Measurements from ENCODE around the gene RSAD2.
"Not testable (repeated sequence)": the region's sequence is repeated elsewhere in the genome, so short reads cannot be mapped to it uniquely, and the experiment has no call there.

RSAD2 gene

DNA sequence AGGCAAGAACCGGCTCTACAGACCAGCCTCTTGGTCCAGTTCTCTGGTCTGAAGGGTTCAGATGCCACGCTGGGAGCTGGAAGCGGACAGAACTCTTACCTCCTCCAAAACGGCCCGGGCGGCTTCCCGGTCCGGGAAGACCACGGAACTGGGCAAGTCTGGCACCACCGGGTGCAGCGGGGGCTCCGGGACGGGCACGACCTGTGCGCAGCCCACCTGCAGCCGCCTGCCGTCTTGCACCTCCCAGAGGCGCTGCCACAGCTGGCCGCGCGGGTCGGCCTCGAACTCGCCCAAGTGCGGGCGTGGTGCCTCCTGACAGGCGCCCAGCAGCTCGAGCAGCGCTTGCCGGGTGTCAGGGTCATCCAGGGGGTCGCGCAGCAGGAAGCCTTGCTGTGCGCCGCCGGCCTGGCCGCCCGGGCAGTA, 12.6 kb upstream of the RSAD2 start:
- DNase-seq, result no peak

DNA sequence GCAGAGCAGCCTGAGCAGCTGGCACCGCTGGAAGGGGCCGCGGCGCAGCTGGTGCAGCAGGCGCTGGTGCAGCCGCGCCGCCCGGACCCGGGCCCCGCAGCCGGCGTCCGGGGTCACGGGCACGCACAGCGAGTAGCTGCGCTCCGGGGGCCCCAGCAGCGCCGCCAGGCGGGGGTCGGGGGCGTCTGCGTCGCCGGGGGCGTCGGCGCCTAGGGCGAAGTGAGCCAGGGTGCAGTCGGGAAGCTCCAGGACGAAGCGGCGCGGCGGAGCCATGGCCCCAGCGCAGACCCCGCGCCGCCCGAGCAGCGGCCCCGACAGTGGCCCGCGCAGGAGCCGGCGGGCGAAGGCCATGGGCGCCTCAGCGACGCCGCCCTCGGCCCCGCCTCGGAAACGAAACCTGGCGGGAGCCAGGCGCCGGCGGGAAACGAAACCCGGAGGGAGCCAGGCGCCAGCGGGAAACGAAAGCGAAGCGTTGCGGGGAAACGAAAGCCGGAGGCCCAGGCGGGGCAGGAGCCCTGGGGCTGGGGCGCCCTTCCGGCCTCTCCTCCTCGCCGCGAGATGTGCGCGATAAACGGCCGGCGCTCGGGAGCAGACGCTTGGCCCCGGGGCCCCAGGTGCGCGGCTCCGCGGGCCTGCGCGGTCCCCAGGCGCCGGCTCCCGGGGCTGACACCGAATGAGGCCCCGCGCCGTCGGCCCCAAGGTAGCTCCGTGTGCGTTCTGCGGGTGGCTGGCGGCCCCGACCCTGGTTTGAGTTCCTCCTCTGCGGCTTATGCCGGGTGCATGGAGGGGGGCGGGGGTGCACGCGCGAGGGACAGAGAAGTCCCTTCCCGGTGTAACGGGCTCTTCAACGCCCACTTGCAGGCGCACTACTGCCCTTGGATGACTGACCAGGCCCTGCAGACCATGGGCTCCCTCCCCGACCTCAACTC, 12.0 kb upstream of the RSAD2 start, which contains the start of gene CMPK2:
Gene CMPK2 (minus strand): TSS at position 562 of the 929 bp plus-strand sequence. CDS start 211 bp downstream, at position 351.
- no peak for DNase-seq

DNA sequence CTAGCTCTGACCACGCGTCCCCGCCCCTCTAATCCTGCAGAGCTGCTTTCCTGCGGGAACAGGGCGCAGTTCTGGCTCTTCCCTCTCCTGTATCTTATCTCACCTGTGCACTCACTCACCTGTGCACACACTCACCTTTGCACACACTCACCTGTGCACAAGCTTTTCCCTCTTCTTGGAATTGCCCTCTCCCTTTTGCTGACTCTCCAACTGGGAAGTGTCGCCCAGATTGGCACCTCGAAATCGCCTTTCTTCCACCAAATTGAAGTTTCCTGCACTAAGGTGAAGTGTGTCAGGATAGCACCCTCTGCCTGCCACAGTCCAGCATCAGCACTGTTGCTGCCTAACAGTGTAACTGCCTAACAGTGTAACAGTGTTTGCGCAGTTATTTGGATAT, 11.3 kb upstream of the RSAD2 start:
- DNase-seq, result no peak

DNA sequence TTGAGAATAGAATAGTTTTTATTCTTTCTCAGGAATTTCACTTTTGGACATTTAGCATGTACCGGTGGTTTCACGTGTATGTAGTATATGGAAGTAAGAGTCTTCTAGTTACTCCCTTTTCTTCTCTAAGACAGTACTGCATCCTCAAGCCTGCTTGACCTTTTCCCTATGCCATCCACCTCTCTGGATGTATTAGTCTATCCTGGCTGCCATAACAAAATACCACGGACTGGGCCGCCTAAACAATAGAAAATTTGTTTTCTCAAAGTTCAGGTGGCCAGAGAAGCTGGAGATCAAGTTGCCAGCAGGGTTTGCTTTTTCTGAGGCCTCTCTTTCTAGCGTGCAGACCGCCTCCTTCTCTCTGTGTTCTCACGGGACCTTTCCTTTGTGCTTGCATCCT, 10.6 kb upstream of the RSAD2 start:
- no peak for DNase-seq

DNA sequence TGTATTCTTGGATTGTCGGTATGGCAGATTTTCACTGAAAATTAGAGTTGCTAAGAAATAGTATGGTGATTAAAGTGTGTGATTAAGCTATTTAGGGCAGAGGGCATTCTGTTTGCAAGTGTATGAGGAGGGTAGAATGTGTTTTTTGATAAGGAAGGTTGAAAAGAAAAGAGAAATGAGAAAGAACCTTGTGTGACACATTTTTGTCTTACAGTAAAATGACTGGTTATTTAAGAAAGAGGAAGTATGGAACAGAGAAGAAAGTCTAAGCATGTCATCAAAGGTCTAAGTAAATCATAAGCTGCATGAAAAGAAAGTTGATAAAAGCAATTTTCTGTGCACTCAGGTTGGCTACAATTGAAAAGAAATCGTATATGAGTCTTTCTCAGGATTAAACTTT, 5.2 kb upstream of the RSAD2 start:
- DNase-seq, result no peak

DNA sequence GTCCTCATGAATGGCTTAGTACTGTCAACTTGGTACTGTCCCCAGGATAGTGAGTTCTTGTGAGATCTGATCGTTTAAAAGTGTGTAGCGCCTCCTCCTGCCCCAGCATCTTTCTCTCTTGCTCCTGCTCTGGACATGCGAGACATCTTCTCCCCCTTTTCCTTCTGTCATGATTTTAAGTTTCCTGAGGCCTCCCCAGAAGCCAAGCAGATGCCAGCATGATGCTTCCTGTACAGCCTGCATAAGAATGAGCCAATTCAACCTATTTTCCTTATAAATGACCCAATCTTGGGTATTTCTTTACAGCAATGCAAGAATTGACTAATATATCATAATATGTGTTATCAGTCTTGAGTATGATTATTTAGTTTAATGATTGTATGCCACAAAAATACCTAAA, 3.5 kb upstream of the RSAD2 start:
- DNase-seq, result no peak

DNA sequence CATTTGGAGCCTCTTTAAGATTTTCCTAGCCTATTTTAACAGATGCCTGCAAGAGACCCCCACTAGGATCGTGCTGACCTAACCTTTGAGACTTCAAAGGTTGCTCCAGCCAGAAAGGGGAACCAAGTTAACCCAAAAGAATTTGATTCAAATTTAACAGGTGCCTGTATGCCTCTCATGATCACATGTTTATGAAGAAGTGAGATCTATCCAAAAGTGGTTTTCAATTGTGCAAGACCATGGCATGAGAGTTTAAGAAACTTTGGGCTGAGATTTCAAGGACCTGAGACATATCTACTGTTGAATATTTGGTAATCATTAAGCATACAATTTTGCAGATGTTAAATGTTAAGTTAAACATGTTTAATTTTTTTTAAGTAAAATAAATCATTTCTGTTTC, 1.3 kb upstream of the RSAD2 start:
- no peak for DNase-seq

DNA sequence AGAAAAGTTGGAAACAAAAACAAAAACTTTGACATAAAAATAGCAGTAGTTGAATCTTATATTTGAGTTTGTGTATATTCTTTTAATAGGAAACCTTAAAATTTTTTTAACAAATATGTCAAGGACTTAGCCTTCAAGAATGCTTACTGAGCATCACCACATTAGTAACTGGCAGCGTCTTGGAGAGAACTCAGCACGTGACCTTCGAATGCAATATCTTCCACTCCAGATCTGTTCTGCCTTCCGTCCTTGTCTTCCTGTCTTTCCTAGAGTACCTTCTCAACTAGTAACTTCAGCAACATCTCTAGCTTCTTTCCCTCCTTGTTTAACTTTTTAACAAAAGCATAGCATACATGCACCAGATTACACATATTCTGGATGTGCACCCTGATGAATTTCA, 972 bp downstream of the RSAD2 start:
- DNase-seq, result no peak

DNA sequence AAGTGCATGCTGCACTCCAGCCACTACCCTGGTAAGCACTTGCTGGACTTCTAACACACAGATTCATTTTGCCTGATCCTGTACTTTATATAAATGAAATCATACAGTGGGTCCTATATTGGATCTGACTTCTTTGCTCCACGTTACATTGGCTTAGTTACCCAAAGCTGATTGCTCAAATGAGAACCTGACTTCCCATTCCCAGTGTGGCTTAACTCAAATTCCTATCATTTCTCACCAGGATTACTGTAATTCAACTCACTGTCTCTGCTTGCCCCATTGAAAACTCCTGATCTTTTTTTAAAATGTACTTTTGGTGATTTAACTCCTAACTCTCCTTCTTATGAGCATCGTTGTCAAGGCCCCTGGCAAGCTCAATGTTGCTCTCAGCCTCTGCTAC, 1.4 kb downstream of the RSAD2 start:
- no peak for DNase-seq

DNA sequence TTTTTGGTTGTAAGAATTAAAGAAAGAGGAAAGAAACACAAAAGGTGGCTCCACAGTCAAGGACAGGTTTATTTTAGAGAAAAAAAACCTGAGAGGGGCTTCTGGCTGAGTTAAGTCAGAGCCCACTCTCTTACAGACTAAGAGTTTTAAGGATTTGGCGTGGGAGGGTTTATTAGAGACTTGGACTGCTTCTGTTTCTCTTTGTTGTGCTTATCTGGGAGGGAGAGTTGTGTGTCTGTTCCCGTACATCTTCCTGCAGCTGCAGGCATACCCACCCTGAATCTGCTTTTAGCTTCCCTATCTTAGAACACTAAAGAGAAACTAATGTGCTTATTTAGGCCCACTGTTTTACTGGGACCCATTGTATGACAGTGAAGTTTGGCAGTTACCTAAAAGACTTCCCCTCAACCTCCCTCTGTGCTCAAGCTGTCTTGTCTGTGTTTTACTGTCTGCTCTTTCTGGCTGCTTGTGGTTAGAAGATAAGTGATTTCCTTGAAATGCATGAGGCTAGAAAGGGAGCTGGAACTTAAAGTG, 2.7 kb downstream of the RSAD2 start:
- no peak for DNase-seq

DNA sequence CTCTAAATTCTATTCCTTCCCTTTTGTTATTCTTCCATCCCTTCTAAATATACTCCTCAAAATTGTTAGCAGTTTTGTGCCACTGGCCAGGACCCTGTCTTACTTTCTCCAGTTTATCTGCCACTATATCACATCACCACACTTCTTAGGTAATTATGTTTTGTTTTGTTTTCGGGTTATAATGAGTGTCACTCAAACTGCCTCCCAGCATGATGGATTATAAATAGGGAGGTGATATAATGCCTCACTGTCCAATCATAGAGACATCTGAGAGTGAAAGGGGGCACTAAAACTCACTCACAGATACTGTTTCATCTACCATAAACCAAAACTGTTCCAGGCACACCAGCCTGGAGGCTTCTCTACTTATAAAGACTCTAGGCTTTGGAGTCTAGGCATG, 3.5 kb downstream of the RSAD2 start:
- DNase-seq, result no peak

DNA sequence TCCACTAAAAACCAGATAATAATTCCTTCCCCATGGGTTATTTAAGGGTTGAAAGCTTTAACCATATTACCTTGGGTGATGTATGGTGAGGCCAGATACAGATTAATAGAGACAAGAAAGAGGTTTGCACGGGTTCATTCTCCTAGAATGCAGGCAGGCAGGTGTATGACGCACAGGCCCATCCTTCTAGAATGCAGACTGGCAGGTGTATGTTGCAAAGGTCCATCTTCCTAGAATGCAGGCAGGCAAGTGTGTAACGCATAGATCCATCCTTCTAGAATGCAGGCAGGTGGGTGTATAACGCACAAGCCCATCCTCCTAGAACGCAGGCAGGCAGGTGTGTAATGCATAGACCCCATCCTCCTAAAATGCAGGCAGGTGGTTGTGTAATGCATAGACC, 3.9 kb downstream of the RSAD2 start:
- no peak for DNase-seq

DNA sequence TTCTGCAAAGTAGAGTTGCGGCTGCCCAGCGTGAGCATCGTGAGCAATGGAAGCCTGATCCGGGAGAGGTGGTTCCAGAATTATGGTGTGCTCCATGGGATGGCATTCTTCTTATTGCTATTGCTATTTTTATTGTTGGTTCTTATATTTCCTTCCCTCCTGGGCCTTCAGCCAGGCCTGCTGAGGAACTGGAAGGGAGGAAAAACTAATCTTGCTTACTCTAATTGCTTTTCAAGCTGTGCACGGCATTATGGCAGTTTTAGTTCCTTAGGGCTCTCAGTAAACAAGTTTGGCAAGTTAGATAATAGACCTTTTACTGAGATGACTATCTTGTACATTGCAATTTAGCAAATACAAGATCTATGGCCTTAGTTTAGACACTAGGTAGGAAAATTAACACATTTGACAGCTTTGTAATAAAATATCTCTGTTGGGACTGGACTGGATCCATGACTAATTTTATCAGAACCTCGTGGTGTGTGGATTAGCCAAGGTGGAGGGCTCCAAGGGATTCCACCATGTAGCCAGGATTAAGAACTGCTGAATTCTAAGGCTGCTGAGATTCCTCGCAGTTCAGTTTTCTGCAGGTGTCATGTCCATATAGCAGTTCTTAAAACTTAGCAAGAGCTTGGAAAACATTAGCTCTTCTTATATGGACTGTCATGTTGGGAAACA, 6.0 kb downstream of the RSAD2 start:
- DNase-seq, result no peak

DNA sequence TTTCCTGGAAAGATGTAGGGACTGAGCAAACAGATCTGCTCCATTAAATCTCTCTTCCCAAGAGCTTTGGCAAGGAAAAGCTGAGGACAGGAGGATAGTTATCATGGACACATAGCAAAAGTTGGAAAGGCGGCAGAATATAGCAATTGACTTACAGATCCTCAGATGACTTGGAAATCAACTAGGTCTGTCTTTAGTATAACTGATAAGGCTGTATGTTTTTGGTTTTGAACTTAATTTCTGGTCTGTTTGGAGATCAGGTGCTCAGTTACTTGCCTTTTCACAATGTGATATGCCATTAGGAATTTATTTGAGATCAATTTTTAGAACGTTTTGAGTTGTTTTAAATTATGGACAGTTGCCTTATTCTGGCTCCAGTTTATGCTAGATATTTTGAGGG, 8.0 kb downstream of the RSAD2 start:
- DNase-seq, result no peak

DNA sequence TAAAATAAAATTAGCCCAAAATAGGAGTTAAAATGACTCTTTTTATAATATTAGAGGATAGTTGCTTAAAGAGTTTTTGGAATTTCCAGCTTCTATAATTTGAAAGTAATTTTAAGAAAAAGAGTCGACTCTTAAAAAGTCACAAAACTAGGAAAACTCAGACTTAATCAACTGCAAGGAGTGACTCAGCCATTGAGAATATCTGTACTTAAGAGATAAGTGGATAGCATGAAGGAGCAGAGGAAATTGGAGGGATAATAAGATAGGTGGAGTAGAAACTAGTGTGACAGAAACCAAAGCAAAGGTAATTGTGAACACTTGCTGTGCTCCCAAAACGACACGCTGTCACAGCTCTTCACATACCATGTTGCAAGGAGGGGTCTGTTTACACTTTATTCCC, 8.4 kb downstream of the RSAD2 start:
- DNase-seq, result no peak

DNA sequence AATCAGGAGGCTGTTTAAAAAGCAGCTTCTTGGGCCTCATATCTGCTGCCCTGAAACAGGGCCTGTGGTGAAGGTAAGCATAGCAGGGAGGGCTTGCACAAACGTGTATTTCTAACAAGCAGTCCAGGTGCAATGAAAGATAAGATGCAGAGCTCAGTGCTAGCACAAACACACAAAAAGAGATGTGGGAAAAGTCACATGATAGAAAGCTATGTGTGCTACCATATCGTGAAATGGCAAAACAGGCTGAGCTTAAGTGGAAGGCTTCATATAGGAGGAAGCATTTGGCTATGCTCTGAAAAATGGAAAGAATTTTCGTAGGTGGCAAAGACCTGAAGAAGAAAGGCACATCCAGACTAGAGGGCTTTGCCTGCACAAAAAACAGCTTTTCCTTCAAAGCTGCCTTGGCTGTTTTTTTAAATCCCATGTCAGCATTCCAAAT, 10.2 kb downstream of the RSAD2 start:
- DNase-seq, result no peak

DNA sequence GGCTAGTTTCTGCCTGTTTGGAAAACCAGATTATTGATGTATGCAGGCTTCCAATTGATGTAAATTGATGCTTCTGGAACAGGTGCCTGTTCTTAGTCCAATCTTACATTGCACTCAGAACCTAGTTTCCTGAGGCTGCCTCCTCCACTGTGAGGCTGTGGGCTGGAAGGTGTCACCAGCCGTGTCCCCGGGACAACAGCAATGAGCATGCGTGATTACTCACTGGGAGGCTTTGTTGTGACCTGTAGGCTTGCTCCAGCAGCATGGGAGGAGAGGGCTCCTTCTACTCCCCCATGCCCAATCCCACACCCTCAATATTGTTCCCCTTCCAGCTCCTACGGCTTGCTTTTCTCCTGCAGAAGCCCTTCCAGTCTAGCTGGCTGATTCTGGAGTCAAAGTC, 11.1 kb downstream of the RSAD2 start:
- no peak for DNase-seq

DNA sequence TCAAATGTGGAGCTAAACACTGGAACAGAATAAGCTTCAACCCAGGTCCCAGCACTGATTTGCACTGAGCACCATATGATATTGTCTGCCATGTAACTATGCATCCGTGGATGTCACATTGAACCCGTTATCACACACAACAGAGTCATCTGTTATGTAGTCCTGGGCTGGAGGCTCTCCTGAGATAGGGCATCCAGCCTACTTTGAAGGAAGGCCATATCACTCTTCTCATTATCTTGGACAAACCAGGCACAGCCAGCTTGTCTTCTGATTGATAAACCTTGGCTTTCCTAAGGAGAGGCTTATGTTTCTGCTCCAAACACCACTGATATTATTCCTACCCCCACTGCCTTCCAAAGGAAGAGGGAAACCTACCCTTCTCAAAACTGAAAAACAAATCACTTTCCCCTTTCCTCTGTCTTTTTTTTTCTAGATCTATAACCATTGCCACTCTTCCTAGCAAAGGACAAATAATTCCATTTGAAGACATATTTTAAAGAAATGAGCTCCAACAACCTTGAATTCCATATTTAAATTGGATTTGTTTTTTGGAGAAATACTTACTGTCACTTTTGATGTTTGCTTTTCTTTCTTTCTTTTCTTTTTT, 16.4 kb downstream of the RSAD2 start:
- DNase-seq, result no peak

DNA sequence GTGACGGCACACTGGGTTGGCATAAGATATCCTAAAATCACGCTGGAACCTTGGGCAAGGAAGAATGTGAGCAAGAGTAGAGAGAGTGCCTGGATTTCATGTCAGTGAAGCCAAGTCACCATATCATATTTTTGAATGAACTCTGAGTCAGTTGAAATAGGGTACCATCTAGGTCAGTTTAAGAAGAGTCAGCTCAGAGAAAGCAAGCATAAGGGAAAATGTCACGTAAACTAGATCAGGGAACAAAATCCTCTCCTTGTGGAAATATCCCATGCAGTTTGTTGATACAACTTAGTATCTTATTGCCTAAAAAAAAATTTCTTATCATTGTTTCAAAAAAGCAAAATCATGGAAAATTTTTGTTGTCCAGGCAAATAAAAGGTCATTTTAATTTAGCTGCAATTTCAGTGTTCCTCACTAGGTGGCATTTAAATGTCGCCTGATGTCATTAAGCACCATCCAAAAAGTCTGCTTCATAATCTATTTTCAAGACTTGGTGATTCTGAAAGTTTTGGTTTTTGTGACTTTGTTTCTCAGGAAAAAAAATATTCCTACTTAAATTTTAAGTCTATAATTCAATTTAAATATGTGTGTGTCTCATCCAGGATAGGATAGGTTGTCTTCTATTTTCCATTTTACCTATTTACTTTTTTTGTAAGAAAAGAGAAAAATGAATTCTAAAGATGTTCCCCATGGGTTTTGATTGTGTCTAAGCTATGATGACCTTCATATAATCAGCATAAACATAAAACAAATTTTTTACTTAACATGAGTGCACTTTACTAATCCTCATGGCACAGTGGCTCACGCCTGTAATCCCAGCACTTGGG, 19.6 kb downstream of the RSAD2 start:
- DNase-seq, result peak in 1 of 2 experiments; percentile 16

DNA sequence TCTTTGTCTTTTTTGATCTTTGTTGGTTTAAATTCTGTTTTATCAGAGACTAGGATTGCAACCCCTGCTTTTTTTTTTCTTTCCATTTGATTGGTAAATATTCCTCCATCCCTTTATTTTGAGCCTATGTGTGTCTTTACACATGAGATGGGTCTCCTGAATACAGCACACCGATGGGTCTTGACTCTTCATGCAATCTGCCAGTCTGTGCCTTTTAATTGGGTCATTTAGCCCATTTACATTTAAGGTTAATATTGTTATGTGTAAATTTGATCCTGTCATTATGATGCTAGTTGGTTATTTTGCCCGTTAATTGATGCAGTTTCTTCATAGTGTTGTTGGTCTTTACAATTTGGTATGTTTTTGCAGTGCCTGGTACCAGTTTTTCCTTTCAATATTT, 25.0 kb downstream of the RSAD2 start:
- not testable (repeated sequence) for DNase-seq

DNA sequence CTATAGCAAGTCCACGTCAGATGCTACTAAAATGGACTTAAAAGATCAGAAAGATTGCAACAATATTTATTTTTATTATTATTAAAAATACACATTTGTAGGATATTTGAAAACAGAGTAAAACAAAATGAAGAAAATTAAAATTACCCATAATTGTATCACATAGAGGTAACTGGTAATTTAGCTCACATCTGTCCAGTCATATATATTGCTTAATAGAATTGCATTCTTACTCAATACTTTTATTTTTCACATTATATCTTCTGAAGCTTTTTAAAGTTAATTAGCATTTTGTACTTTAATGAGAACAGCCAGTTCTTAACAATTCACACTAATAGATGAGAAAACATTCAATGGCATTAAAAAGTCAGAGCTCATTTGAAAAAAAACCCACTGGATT, 28.1 kb downstream of the RSAD2 start:
- no peak for DNase-seq

DNA sequence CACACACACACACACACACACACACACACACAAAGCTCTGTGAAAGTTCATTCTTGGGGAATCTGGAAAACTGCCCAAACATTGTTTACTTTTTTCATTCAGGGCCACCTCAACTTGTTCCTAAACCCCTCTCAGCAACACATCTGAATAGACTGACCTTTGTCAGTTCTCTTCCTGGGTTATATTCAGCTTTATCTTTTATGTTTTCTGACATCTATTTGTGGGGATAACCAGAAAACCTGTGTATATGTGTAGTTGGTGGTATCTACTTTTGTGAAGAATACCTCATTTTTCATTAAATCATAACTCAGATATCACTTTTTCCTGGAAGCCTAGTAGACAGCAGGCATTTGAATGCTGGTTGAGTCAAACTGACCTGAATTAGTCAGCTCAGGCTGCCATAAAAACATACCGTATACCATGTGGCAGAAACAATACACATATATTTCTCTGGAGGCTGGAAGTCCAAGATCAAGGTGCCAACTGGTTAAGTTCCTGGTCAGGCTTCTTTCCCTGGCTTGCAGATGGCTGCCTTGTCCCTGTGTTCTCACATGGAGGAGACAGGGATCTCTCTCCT, 28.7 kb downstream of the RSAD2 start:
- no peak for DNase-seq
